Skeletal muscle satellite cell (primary cell): ENCODE results near the gene CRYL1.

Experiments
- H3K27me3 ChIP-seq: 2 replicates; pipeline ENCODE4 v1.7.0; 2013; ENCODE audit warnings: low read length; ENCODE audit not compliant: control insufficient read depth, insufficient read depth
- H3K36me3 ChIP-seq: 2 replicates; pipeline ENCODE4 v1.7.0; 2013; ENCODE audit warnings: mild to moderate bottlenecking, control low read depth, low read length; ENCODE audit not compliant: insufficient read depth
- H3K4me1 ChIP-seq: 2 replicates; pipeline ENCODE4 v1.7.0; 2013; ENCODE audit warnings: low read length; ENCODE audit not compliant: control insufficient read depth, insufficient read depth
- H3K4me2 ChIP-seq: 2 replicates; pipeline ENCODE4 v1.7.0; 2013; ENCODE audit warnings: mild to moderate bottlenecking, low read length
- H3K4me3 ChIP-seq: 2 replicates; pipeline ENCODE4 v1.7.0; 2013; ENCODE audit warnings: low read length
- H3K9ac ChIP-seq: 2 replicates; pipeline ENCODE4 v1.7.0; 2013; ENCODE audit warnings: mild to moderate bottlenecking, low read depth, low read length, moderate library complexity
- H3K9me3 ChIP-seq: replicated peaks from 2 replicates; pipeline ENCODE4 v1.7.0; 2013; ENCODE audit warnings: mild to moderate bottlenecking, control low read depth, low read length

Gene CRYL1

DNA sequence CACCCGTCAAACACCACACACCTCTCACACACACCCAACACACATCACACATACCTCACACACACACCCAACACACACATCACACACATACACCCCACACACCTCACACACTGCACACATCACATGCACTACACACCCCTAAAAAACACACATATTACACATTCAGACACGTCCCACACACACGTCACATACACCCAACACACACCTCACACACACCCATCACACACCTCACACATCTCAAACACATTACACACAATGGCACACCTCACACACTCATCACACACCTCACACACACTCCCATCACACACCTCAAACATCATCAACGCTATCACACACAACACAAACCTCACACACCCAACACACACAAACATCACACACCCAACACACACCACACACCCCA is 133.1 kb downstream of the CRYL1 start:
- Histone ChIP-seq H3K4me2 (no peak overlapping the region), H3K9ac (no peak overlapping the region), H3K36me3 (no peaks in the 10 kb centered on the region), H3K27me3 (peaks cover 16% of the 10 kb centered on the region), H3K4me1 (peaks cover 2% of the 10 kb centered on the region), H3K9me3 (no peaks in the 10 kb centered on the region), H3K4me3 (no peak overlapping the region)

DNA sequence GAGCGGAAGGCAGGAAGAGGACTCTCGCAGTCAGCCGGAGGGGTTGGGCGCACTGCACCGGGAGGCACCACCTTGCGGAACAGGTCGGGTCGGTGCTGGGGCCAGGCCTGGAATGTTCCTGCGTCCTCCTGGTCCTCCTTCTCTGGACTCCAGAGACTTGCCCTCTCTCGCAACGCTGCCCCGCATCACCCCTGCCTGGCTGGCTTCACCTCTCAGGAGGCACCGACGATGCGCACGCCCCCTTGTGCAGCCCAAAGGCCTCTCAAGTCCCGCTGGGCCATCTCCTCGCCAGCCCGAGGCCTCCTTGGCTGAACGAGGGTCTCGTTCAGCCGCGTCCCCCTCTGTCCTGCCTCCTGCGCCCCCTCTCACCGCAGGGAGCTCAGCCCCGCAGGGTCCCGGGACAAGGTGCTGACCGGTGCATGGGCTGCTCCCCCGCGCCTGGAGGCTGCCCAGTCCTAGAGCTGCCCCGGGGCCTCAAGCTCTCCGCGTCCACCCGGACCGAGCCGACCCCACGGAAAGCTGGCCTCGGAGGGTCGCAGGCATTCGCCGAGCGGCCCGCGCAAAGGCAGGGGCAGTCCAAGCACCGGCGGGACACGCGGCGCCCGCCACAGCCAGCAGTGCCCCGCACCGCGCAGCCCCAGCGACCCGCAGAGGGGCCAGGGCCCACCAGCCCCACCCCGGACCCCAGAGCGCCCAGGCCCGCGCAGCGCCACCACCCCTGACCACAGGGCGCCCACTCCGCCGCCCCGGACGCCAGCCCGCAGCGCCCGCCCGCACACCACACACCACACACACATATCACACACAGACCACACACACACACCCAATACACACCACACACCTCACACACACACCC is 133.8 kb downstream of the CRYL1 start:
- Histone ChIP-seq H3K9ac (no peak overlapping the region), H3K36me3 (no peaks in the 10 kb centered on the region), H3K9me3 (no peaks in the 10 kb centered on the region), H3K4me2 (no peak overlapping the region), H3K27me3 (peaks cover 16% of the 10 kb centered on the region), H3K4me3 (no peak overlapping the region), H3K4me1 (peaks cover 4% of the 10 kb centered on the region)

DNA sequence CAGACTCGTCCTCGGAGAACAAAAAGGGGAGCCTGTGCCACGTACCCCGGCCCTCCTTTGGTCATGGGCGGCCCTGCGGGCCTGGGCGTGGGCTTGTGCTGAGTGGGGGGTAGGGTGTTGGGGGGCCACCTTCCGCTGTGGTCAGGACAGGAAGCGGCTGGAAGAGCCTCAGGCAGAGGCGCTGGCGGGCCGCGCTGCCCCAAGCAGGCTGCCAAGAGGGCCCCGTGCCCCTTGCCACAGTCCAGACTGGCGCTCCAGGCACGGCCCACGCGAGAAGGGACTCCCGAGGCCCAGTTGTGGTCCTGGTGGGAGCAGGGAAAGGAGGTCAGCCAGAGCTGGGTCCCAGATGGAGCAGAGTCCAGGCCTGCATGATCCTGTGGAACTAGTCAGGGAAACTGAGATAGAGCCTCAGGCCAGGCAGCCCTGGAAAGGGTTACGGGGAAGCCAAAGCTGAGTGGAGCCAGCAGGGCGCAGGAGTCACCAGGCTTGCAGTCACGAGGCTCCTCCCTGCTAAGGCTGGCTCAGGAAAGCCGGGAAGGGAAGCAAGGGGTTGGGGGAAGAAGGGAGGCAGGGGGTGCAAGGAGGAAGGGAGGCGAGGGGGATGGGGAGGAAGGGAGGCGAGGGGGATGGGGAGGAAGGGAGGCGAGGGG is 135.0 kb downstream of the CRYL1 start:
- Histone ChIP-seq H3K9ac (no peak overlapping the region), H3K36me3 (no peaks in the 10 kb centered on the region), H3K4me2 (no peak overlapping the region), H3K4me1 (peaks cover 4% of the 10 kb centered on the region), H3K9me3 (no peaks in the 10 kb centered on the region), H3K4me3 (no peak overlapping the region), H3K27me3 (peaks cover 16% of the 10 kb centered on the region)

- Histone ChIP-seq H3K9me3 (no peaks in the 10 kb centered on the region), H3K4me3 (no peak overlapping the region), H3K4me2 (no peak overlapping the region), H3K4me1 (peaks cover 4% of the 10 kb centered on the region), H3K9ac (no peak overlapping the region), H3K36me3 (no peaks in the 10 kb centered on the region), H3K27me3 (peaks cover 10% of the 10 kb centered on the region)
Measured at GRCh38 chr13:20389696-20390525, 135.7 kb downstream of the CRYL1 start.

- Histone ChIP-seq H3K4me2 (no peak overlapping the region), H3K4me3 (no peak overlapping the region), H3K4me1 (peaks cover 4% of the 10 kb centered on the region), H3K9me3 (no peaks in the 10 kb centered on the region), H3K36me3 (no peaks in the 10 kb centered on the region), H3K27me3 (peaks cover 8% of the 10 kb centered on the region), H3K9ac (no peak overlapping the region)
Measured at GRCh38 chr13:20388184-20388583, 137.5 kb downstream of the CRYL1 start.

DNA sequence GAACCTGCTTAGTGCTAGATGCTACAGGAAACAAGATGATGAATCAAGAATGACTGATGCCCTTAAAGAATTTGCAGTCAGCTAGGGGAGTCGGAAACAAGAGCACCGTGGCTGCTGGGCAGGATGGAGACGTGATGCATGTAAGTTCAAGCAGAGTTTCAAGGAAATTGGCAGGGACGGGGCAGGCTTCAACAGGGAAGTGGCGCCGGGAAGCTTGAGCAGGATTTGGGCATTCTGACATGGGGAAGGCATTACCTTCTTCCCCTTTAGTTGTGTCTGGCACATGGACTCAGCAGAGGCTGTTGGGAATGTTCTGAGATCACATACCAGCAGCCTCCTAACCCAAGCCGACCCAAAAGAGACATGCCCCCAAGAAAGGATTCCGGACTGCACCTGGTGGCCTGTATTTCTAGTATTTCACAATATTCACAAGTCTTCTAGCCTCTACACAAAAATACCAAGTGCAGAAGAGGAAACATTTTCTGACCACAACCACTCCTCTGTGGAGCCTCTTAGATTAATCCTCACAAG is 138.2 kb downstream of the CRYL1 start:
- Histone ChIP-seq H3K4me2 (no peak overlapping the region), H3K9me3 (no peaks in the 10 kb centered on the region), H3K27me3 (peaks cover 14% of the 10 kb centered on the region), H3K36me3 (no peaks in the 10 kb centered on the region), H3K9ac (no peak overlapping the region), H3K4me1 (peaks cover 4% of the 10 kb centered on the region), H3K4me3 (no peak overlapping the region)

DNA sequence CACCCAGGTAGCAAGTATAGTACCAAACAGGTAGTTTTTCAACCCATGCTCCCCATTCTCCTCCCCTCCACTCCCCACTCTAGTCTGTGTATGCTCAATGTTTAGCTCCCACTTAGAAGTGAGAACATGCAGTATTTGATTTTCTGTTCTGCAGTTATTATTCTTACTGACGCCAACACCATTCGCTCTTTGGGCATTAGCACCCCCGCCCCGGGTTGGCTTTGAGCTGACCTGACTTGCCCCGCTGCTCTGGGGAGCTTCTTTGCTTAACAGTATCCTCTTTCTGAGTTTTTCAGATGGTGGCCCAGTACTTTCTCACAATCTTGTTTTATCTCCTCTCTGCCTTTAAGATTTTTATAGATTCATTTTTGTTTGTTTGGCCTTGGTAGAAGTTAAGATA is 138.7 kb downstream of the CRYL1 start:
- no peak overlapping the region for H3K9ac ChIP-seq
- H3K9me3 ChIP-seq, result no peaks in the 10 kb centered on the region
- peaks cover 17% of the 10 kb centered on the region for H3K27me3 ChIP-seq
- no peaks in the 10 kb centered on the region for H3K36me3 ChIP-seq
- peaks cover 4% of the 10 kb centered on the region for H3K4me1 ChIP-seq
- no peak overlapping the region for H3K4me2 ChIP-seq
- H3K4me3 ChIP-seq, result no peak overlapping the region

DNA sequence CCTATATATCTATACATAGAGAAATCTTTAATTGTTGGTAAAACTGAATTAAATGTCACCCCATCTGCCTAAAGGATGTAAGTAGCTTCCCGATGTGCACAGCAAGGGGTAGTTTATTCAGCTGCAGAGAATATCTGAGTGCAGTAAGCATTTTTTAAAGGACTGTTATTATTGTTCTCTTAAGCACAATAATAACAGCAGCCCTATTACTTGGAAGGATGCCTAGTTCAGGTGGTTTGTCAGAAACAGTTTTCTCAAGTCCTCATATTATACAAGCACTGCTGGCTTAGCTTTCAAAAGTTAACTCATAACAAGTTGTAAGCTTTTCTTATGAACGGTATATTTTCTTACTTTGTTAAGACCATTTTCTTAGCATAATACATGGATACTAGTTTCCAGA is 142.6 kb downstream of the CRYL1 start:
- no peaks in the 10 kb centered on the region for H3K9me3 ChIP-seq

GRCh38 chr13:20381401-20381800 is 144.3 kb downstream of the CRYL1 start:
- Histone ChIP-seq H3K9ac (no peak overlapping the region), H3K4me3 (no peak overlapping the region), H3K4me1 (no peaks in the 10 kb centered on the region), H3K36me3 (no peaks in the 10 kb centered on the region), H3K4me2 (no peak overlapping the region), H3K9me3 (no peaks in the 10 kb centered on the region), H3K27me3 (peaks cover 53% of the 10 kb centered on the region)

More for the DNA sequence above, 142.6 kb downstream of the CRYL1 start:
- Histone ChIP-seq H3K36me3 (no peaks in the 10 kb centered on the region), H3K9ac (no peak overlapping the region), H3K27me3 (peaks cover 43% of the 10 kb centered on the region), H3K4me1 (peaks cover 4% of the 10 kb centered on the region), H3K4me2 (no peak overlapping the region), H3K4me3 (no peak overlapping the region)

GRCh38 chr13:20378721-20379120 is 146.9 kb downstream of the CRYL1 start:
- Histone ChIP-seq H3K9me3 (no peaks in the 10 kb centered on the region), H3K9ac (no peak overlapping the region), H3K4me1 (no peaks in the 10 kb centered on the region), H3K4me2 (no peak overlapping the region), H3K4me3 (no peak overlapping the region), H3K36me3 (no peaks in the 10 kb centered on the region), H3K27me3 (peaks cover 75% of the 10 kb centered on the region)

GRCh38 chr13:20377720-20378119 is 147.9 kb downstream of the CRYL1 start:
- Histone ChIP-seq H3K4me2 (no peak overlapping the region), H3K27me3 (peaks cover 73% of the 10 kb centered on the region)

More at GRCh38 chr13:20377720-20378119, 147.9 kb downstream of the CRYL1 start:
- no peak overlapping the region for H3K4me3 ChIP-seq
- H3K9me3 ChIP-seq, result no peaks in the 10 kb centered on the region
- no peak overlapping the region for H3K9ac ChIP-seq
- no peaks in the 10 kb centered on the region for H3K4me1 ChIP-seq
- no peaks in the 10 kb centered on the region for H3K36me3 ChIP-seq
